Posterior vena cava (tissue), 2 donors: ENCODE data around the gene PLAU. TPM values are rescaled to one million over a fixed set of nuclear protein-coding genes. Genes with fewer than 3 reads are reported as not detected.

ENCODE experiments used
- DNase-seq: peaks from one replicate; pipeline ENCODE4 v3.0.0-alpha.2; 2020; ENCODE audit warnings: low spot score
- intact Hi-C, 2 donors: fragments of 100-400 bp; cut with DNase I; formaldehyde crosslinking; loops; one replicate each; pipeline versions ENCODE4 v1.14.1 to v1.14.2; 2022 to 2023
- long read RNA-seq, 2 donors: library from polyadenylated mRNA; unstranded; transcript quantifications; one replicate each; pipeline ENCODE4 v2.0.0, GENCODE V29; 2020 to 2021
- total RNA-seq, 2 donors: library from RNA; stranded (reverse); fragmentation: NEBNext Ultra II Directional; extraction: Animal tissue kit (Norgen Biotek cat#: 25700); gene quantifications; one replicate each; pipeline ENCODE4 v1.2.1, GENCODE V29; 2021
- donor health status: DM: yes; HTN: yes; CAD: no.
- donor health status: DM: yes; HTN: yes; CAD: no.

The PLAU gene
- total RNA-seq = 10 to 100 TPM; 34.2 to 36.7 TPM
- long read RNA-seq, donor 1, transcript PLAU-201 (11 exons, 2,321 nt) = major isoform, 12 of 25 reads
- long read RNA-seq, donor 1, partial matches to known transcripts = 7 of 25 reads
- long read RNA-seq, donor 1, other reads (novel, unspliced or antisense) = 6 of 25 reads
- long read RNA-seq, donor 2, transcript PLAU-201 (11 exons, 2,321 nt) = major isoform, 74 of 102 reads
- long read RNA-seq, donor 2, partial matches to known transcripts = 20 of 102 reads
- long read RNA-seq, donor 2, other reads (novel, unspliced or antisense) = 8 of 102 reads

GRCh38 chr10:73910764-73911552 is at the start of gene PLAU:
Gene PLAU, plus strand, starts transcription at chr10:73911132. Its CDS starts 424 bp downstream, at chr10:73911556.
- DNase-seq = peak; percentile 91

GRCh38 chr10:73862011-73862410 is 48.9 kb upstream of the PLAU start:
- no peak for DNase-seq
- intact Hi-C loops = no loop called here

More at GRCh38 chr10:73910764-73911552, at the start of gene PLAU:
- intact Hi-C loops = no loop called here

GRCh38 chr10:73863039-73863817 is 47.7 kb upstream of the PLAU start:
- DNase-seq = no peak
- intact Hi-C loops = no loop called here

GRCh38 chr10:73864229-73864628 is 46.7 kb upstream of the PLAU start:
- intact Hi-C loops = no loop called here

GRCh38 chr10:73865107-73865458 is 45.8 kb upstream of the PLAU start:
- intact Hi-C loops = no loop called here
- DNase-seq = no peak

More at GRCh38 chr10:73864229-73864628, 46.7 kb upstream of the PLAU start:
- DNase-seq = no peak

- no peak for DNase-seq
- intact Hi-C loops = no loop called here
These were observed 45.2 kb upstream of the PLAU start for GRCh38 chr10:73865459-73866442.

GRCh38 chr10:73866621-73867020 is 44.3 kb upstream of the PLAU start:
- intact Hi-C loops = no loop called here
- no peak for DNase-seq

GRCh38 chr10:73867126-73867807 is 43.7 kb upstream of the PLAU start:
- intact Hi-C loops = no loop called here

GRCh38 chr10:73867871-73868631 is 42.9 kb upstream of the PLAU start:
- intact Hi-C loops = no loop called here
- DNase-seq = no peak

More at GRCh38 chr10:73867126-73867807, 43.7 kb upstream of the PLAU start:
- DNase-seq = no peak

GRCh38 chr10:73868655-73869195 is 42.2 kb upstream of the PLAU start:
- intact Hi-C loops = no loop called here

GRCh38 chr10:73871295-73872189 is 39.4 kb upstream of the PLAU start:
- intact Hi-C loops = no loop called here
- no peak for DNase-seq

More at GRCh38 chr10:73868655-73869195, 42.2 kb upstream of the PLAU start:
- no peak for DNase-seq

- no peak for DNase-seq
- intact Hi-C loops = no loop called here
These were observed 38.7 kb upstream of the PLAU start for GRCh38 chr10:73872190-73872710.

GRCh38 chr10:73873142-73873837 is 37.6 kb upstream of the PLAU start:
- no peak for DNase-seq
- intact Hi-C loops = no loop called here

- intact Hi-C loops = no loop called here
- DNase-seq = no peak
These were observed 37.1 kb upstream of the PLAU start for GRCh38 chr10:73873838-73874215.
